Right cardiac atrium (tissue), 5 donors: ENCODE data around the gene F13B. TPM values are rescaled to one million over a fixed set of nuclear protein-coding genes. Genes with fewer than 3 reads are reported as not detected.
"Not testable (repeated sequence)": the region's sequence is repeated elsewhere in the genome, so short reads cannot be mapped to it uniquely, and the experiment has no call there.

ENCODE experiments used
- ATAC-seq, 2 donors: fragments of 200-7000 bp; cut with Tn5 transposase; one replicate each; pipeline versions ENCODE4 v1.8.0 to v1.9.1; 2020; ENCODE audit warnings: moderate library complexity in 2 of 2, mild to moderate bottlenecking in 1 of 2
- DNase-seq, 3 donors: peaks; one replicate each; pipeline ENCODE4 v3.0.0-alpha.2; 2020
- H3K27ac ChIP-seq: one replicate; pipeline ENCODE4 v1.5.1; 2013; ENCODE audit warnings: mild to moderate bottlenecking, low read length, control low read depth, moderate library complexity
- H3K27me3 ChIP-seq: one replicate; pipeline ENCODE4 v1.6.1; 2013; ENCODE audit not compliant: control insufficient read depth, insufficient read depth
- H3K4me1 ChIP-seq: one replicate; pipeline ENCODE4 v1.6.1; 2013; ENCODE audit warnings: low read length; ENCODE audit not compliant: control insufficient read depth, insufficient read depth
- H3K4me3 ChIP-seq: one replicate; pipeline ENCODE4 v1.5.1; 2013; ENCODE audit warnings: low read length, control low read depth
- H3K9me3 ChIP-seq: one replicate; pipeline ENCODE4 v1.6.1; 2013; ENCODE audit warnings: low read length; ENCODE audit not compliant: control insufficient read depth
- WGBS: extraction: QIAGEN DNeasy Blood & Tissue Kit; methylation state at CpG from one replicate; pipeline ENCODE4 v1.1.7; 2013; 5-methylcytosine and 5-hydroxymethylcytosine counted together
- intact Hi-C, 4 donors: fragments of 100-400 bp; cut with DNase I; formaldehyde crosslinking; loops; one replicate each; pipeline versions ENCODE4 v1.11.0 to v1.14.0; 2022 to 2023
- long read RNA-seq, 4 donors: library from polyadenylated mRNA; unstranded; transcript quantifications; one replicate each; pipeline ENCODE4 v2.0.0, GENCODE V29; 2020 to 2021
- polyA plus RNA-seq: library from polyadenylated mRNA; stranded (reverse); fragments of 200-250 nt; gene quantifications from one replicate; pipeline ENCODE4 v1.2.3, GENCODE V29; 2013
- total RNA-seq, 4 donors: library from RNA; stranded (reverse); fragmentation: NEBNext Ultra II Directional; extraction: Animal tissue kit (Norgen Biotek cat#: 25700); gene quantifications; one replicate each; pipeline ENCODE4 v1.2.1, GENCODE V29; 2021
- donor health status: healthy with polysubstance abuse.
- donor health status: DM: no; HTN: yes; CAD: no.
- donor health status: DM: no; HTN: no; CAD: no.
- donor health status: DM: no; HTN: yes; CAD: no; lungs with severe emphysema.
- donor health status: DM: yes; HTN: yes; CAD: no.

The F13B gene, protein sequence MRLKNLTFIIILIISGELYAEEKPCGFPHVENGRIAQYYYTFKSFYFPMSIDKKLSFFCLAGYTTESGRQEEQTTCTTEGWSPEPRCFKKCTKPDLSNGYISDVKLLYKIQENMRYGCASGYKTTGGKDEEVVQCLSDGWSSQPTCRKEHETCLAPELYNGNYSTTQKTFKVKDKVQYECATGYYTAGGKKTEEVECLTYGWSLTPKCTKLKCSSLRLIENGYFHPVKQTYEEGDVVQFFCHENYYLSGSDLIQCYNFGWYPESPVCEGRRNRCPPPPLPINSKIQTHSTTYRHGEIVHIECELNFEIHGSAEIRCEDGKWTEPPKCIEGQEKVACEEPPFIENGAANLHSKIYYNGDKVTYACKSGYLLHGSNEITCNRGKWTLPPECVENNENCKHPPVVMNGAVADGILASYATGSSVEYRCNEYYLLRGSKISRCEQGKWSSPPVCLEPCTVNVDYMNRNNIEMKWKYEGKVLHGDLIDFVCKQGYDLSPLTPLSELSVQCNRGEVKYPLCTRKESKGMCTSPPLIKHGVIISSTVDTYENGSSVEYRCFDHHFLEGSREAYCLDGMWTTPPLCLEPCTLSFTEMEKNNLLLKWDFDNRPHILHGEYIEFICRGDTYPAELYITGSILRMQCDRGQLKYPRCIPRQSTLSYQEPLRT
- total RNA-seq: not detected
- not detected for polyA plus RNA-seq
- long read RNA-seq, donor 1: 0 reads
- long read RNA-seq, donor 2: 0 reads
- long read RNA-seq, donor 3: 0 reads
- long read RNA-seq, donor 4: 0 reads

DNA sequence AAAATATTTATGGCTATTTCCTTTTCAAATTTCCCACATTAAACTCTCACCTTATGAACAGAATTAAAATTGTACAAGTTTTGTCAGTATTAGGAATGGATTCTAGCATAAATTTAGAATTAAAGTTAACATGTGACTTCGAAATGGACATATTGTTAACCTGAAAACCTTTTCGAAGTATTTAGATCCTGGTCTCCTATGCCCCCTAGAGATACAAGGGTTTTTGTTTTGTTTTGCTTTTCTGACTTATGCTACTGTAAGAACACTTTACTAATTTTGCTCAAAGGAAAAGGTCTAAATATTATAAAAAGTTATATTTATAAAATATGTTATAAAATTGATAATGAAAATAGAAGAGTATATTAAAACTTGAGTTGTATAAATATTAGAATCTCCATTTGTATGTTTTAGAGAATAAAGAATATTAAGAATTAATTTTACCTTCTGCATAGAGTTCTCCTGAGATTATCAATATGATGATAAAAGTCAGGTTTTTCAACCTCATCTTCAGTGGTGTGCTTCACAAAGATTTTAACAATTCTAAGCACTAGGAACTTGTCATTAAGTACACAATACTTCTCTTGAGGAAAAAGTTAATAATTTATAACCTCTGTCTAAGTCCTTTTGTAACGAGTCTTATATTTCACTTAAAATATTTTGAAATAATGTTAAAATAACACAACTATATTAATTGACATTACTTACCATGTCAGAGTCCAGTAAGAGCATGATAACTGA, at the start of gene F13B:
Gene F13B, minus strand, starts transcription at position 542 of the 738 bp plus-strand sequence. Its CDS starts 37 bp downstream, at position 505.
- no peak within 1 kb of the TSS for H3K4me3 ChIP-seq
- no peaks in the 10 kb centered on the region for H3K27me3 ChIP-seq
- DNase-seq: no peak
- no peaks in the 10 kb centered on the region for H3K9me3 ChIP-seq
- ATAC-seq: no peak
- 82% methylated on average over 3 of the region's 3 CpGs for WGBS
- intact Hi-C loops: no loop called here
- no peaks in the 10 kb centered on the region for H3K4me1 ChIP-seq
- no peak within 1 kb of the TSS for H3K27ac ChIP-seq

DNA sequence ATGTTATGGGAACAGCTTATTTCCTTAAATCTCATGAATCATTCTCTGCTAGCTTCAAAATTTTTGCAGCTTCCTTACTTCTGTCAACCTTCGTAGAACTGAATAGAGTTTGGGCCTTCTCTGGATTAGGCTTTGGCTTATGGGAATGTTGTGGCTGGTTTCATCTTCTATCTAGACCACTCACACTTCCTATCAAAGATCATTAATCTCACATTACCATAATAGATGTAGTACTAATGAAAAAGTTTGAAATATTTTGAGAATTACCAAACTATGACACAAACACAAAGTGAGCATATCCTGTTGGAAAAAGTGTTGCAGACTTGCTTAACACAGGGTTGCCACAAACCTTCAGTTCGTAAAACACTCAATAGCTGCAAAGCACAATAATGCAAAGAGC, 49.1 kb upstream of the F13B start:
- Histone ChIP-seq H3K4me1 (no peaks in the 10 kb centered on the region), H3K4me3 (no peak overlapping the region), H3K27me3 (no peaks in the 10 kb centered on the region), H3K27ac (no peak overlapping the region), H3K9me3 (no peaks in the 10 kb centered on the region)
- DNase-seq (no peak), ATAC-seq (no peak)
- intact Hi-C loops: no loop called here
- WGBS: 96% methylated on average over 2 of the region's 2 CpGs

DNA sequence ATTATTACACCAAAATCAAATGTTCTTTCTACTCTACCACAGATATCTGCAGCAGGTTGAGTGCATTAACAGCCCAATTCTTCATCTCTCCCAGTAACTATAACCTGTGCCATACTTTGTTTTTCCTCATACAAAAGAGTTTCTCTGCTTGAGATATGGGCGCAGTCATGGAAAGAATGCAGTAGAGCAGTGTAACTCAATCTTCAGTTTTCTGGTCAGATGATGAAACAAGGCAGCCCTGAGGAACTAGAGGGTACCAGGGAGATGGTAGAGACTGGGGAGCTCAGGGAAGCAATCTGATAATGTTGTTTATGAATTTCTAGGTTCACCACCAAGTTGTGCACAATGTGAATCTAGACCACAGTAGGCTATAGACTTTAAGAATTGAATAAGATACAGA, 39.8 kb upstream of the F13B start:
- H3K4me3 ChIP-seq: no peak overlapping the region
- no peaks in the 10 kb centered on the region for H3K4me1 ChIP-seq
- H3K9me3 ChIP-seq: no peaks in the 10 kb centered on the region
- 98% methylated on average over 1 of the region's 1 CpG for WGBS
- ATAC-seq (no peak), DNase-seq (no peak)
- no peak overlapping the region for H3K27ac ChIP-seq
- intact Hi-C loops: no loop called here
- H3K27me3 ChIP-seq: no peaks in the 10 kb centered on the region

DNA sequence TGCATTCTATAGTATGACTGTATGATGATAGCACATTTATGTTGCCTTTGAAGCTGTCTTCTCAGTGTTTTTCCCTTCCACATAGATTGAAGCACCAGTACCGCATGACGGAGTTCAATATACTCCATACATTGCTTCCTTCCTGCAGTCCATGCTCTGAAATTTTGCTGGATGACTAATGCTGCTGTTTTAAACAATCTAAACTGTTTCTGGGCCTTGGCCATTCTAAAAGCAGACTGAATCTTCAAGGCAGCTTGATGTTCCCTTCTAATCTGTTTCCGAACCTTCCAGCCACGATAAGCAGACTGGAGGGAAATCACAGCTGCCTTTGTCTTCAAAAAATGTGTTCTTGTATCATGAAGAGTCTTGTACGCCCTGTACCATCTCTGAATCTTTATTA, 36.2 kb upstream of the F13B start:
- intact Hi-C loops: no loop called here
- Histone ChIP-seq H3K4me1 (no peaks in the 10 kb centered on the region), H3K9me3 (no peaks in the 10 kb centered on the region), H3K4me3 (no peak overlapping the region), H3K27me3 (no peaks in the 10 kb centered on the region), H3K27ac (no peak overlapping the region)
- DNase-seq: no peak
- no peak for ATAC-seq
- 66% methylated on average over 5 of the region's 5 CpGs for WGBS

DNA sequence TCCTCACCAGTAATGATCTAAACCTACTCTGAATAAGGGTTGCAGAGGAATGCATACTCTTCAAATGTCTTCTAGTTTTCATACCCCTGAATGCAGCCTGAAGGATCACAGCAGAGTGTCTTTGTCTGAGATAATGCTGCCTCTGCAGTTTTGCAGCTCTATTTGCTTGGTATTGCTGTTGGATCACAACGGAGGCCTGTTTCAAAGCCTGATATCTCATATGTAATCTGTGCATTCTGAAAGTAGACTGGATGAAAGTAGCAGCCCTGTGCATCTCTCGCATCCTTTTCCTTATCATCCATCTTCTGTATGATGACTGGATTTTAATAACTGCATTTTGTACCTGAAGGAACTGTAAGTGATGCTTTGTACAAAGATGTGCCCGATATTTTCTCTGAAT, 34.9 kb upstream of the F13B start:
- no peaks in the 10 kb centered on the region for H3K9me3 ChIP-seq
- no peak for DNase-seq
- no peaks in the 10 kb centered on the region for H3K27me3 ChIP-seq
- no peaks in the 10 kb centered on the region for H3K4me1 ChIP-seq
- no peak overlapping the region for H3K4me3 ChIP-seq
- no peak overlapping the region for H3K27ac ChIP-seq
- intact Hi-C loops: no loop called here
- ATAC-seq: no peak
- 91% methylated on average over 3 of the region's 3 CpGs for WGBS

DNA sequence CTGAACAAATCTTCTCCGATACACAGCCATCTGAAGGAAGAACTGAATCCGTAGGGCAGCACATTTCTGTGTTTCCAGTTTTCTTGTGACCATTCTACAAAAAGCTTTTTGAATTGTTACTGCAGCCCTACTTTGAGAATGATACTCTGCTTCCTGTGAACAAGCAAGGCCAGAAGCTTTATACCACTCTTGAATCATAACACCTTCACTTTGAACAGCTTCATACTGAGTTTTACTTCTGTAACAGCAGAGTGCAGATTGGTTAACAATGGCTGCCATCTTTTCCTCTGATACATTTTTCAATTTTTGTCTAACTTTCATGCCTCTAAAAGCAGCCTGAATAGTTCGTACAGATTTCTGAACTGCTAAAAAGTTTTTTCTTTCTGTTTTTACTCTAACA, 33.6 kb upstream of the F13B start:
- H3K4me3 ChIP-seq: no peak overlapping the region
- H3K27me3 ChIP-seq: no peaks in the 10 kb centered on the region
- no peak for DNase-seq
- no peaks in the 10 kb centered on the region for H3K4me1 ChIP-seq
- ATAC-seq: no peak
- WGBS: 73% methylated on average over 3 of the region's 3 CpGs
- H3K9me3 ChIP-seq: no peaks in the 10 kb centered on the region
- intact Hi-C loops: no loop called here
- H3K27ac ChIP-seq: no peak overlapping the region

DNA sequence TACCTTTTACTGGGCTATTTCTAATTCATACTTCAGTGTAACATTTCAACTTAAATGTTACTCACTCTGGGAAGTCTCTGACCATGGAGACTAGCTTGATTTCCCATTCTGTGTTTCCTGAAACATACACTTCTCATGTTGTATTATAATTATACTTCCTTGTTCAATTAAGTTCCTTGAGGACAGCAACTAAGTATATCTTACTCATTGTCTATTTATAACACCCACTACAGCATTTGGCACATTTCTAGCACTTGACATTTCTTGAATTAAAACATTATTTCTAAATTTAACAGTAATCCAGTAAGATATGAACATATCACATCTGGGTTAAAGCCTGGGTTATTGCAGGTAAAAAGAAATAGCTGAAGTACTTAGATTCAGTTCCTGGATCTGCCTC, 32.4 kb upstream of the F13B start:
- Histone ChIP-seq H3K4me1 (no peaks in the 10 kb centered on the region), H3K9me3 (no peaks in the 10 kb centered on the region), H3K4me3 (no peak overlapping the region), H3K27me3 (no peaks in the 10 kb centered on the region), H3K27ac (no peak overlapping the region)
- no peak for DNase-seq
- ATAC-seq: no peak
- intact Hi-C loops: no loop called here

DNA sequence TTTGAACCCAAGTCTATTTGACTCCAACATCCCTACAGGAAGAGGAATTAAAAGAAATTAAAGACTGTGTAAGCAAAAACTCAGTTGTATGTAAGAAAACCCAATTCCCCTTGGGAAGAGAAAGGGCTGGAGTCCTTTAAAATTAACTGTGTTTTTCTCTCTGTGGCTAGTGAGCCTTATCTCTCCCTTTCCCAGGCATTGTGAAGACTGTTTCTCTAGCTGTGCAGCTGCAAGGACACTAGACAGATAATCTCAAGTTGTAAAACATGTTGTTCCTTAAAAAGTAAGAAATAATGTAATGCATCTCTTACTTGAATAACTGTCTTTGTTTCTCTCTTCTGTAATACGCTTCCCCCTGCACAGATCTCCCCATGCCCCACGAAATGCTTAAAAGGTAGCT, 29.9 kb upstream of the F13B start:
- ATAC-seq, H3K27me3 ChIP-seq, H3K9me3 ChIP-seq, H3K4me3 ChIP-seq, H3K4me1 ChIP-seq, intact Hi-C loops, DNase-seq, H3K27ac ChIP-seq: not testable (repeated sequence)
- 75% methylated on average over 2 of the region's 2 CpGs for WGBS

DNA sequence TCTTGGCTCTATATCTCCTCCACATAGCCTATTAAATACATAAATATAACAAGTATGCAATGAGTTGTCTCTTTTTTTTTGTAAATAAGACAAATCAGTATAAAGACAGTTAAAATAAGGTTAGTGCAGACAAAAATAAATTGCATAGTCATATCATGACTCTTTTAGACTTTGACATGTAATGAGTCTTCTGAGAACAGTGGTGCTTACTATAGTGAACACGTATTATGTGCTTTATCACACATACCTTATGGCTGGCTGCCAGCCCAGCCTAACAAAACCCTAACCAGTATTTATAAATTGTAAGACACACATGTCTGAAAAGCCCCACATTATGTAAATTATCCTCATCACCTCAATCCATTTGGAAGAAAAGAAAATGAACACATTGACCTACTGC, 29.1 kb upstream of the F13B start:
- H3K27me3 ChIP-seq: no peaks in the 10 kb centered on the region
- no peak overlapping the region for H3K4me3 ChIP-seq
- 74% methylated on average over 1 of the region's 1 CpG for WGBS
- H3K4me1 ChIP-seq: no peaks in the 10 kb centered on the region
- H3K27ac ChIP-seq: no peak overlapping the region
- DNase-seq (no peak), ATAC-seq (no peak)
- no peaks in the 10 kb centered on the region for H3K9me3 ChIP-seq
- intact Hi-C loops: no loop called here

DNA sequence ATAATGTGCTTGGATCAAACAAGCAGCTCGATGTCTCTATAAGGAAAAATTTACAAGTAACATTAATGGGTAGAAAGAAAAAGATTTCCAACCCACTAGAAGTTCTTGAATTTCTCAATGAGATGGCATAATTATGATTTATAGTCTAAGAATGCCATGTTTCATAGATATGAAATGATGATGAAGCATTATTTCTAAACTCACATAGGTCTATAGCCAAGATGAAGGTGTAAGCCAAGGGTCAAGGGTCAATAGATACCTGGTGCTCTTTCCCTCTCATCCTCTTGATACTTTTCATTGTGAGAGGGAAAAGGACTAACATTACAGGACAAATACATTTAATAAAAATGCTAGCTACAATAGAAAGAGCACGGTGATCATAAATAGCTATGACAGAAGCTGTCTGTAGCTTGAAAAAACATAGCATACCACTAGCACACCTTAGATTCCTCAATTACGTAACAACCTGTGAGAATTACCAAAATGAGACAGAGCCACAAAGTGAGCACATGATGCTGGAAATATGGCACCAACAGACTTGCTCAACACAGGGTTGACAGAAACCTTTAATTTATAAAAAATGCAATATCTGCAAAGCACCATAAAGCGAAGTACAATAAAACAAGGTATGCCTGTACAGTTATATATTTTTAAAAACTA, 26.3 kb upstream of the F13B start:
- Histone ChIP-seq H3K27ac (no peak overlapping the region), H3K27me3 (no peaks in the 10 kb centered on the region), H3K4me3 (no peak overlapping the region), H3K9me3 (no peaks in the 10 kb centered on the region), H3K4me1 (no peaks in the 10 kb centered on the region)
- ATAC-seq (no peak), DNase-seq (no peak)
- 96% methylated on average over 4 of the region's 4 CpGs for WGBS
- intact Hi-C loops: no loop called here
